Colonic mucosa (tissue), 4 donors: ENCODE results near the gene NBAS. TPM values are rescaled to one million over a fixed set of nuclear protein-coding genes. Genes with fewer than 3 reads are reported as not detected.
"Not testable (repeated sequence)": the region's sequence is repeated elsewhere in the genome, so short reads cannot be mapped to it uniquely, and the experiment has no call there.

Experiments
- DNase-seq: peaks from one replicate; pipeline ENCODE4 v3.0.0-alpha.2; 2020
- H3K27ac ChIP-seq: fragments of 200-600 bp; one replicate; pipeline ENCODE4 v1.8.0; 2021
- H3K27me3 ChIP-seq: fragments of 200-600 bp; one replicate; pipeline ENCODE4 v1.8.0; 2021
- H3K36me3 ChIP-seq: fragments of 200-600 bp; one replicate; pipeline ENCODE4 v1.8.0; 2021
- H3K4me1 ChIP-seq: fragments of 200-600 bp; one replicate; pipeline ENCODE4 v1.8.0; 2021; ENCODE audit warnings: mild to moderate bottlenecking
- H3K4me3 ChIP-seq: fragments of 200-600 bp; one replicate; pipeline ENCODE4 v1.8.0; 2021
- H3K9ac ChIP-seq, 2 donors: one replicate each; pipeline ENCODE4 v1.7.0; 2013; ENCODE audit warnings: control low read depth in 2 of 2, low read depth in 2 of 2, low read length in 2 of 2
- H3K9me3 ChIP-seq: fragments of 200-600 bp; one replicate; pipeline ENCODE4 v1.8.0; 2021
- intact Hi-C: fragments of 100-400 bp; cut with DNase I; formaldehyde crosslinking; loops from one replicate; pipeline ENCODE4 v1.14.1; 2022
- total RNA-seq, 2 donors: library from RNA; stranded (reverse); fragmentation: NEBNext Ultra II Directional in 1 of 2; extraction: Animal tissue kit (Norgen Biotek cat#: 25700) in 1 of 2; gene quantifications; one replicate each; pipeline ENCODE4 v1.2.1, GENCODE V29; 2021
- TF ChIP-seq, protein P1 (sequence below): fragments of 200-600 bp; IDR thresholded peaks from one replicate; pipeline ENCODE4 v1.8.0; 2022; ENCODE audit warnings: antibody characterized with exemption, mild to moderate bottlenecking
- donor health status: healthy.
- donor health status: DM: no; HTN: no; CAD: no.
- donor health status: DM: no; HTN: no; CAD: no.

Gene NBAS
- total RNA-seq, 2 donors from 2014 or later: 34.4 to 38.9 TPM

DNA sequence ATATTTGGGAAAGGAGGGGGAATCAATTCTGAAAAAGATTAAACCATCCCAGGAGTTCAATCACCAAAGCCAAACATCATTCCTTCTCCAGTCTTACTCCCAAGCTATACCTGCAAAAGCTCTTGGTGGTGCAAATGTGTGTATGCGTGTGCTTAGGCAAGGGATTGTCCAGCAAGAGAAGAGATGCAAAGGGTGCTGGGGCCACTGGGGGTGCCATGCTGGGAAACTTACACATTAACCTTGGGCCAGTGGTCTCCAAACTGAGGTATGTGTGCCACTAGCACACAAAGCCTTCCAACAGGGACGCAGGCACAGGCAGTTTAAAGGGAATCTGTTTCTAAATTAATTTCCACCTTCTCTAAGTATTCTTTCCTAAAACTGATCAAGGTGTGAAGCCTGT is 307.9 kb downstream of the NBAS start:
- DNase-seq: no peak

DNA sequence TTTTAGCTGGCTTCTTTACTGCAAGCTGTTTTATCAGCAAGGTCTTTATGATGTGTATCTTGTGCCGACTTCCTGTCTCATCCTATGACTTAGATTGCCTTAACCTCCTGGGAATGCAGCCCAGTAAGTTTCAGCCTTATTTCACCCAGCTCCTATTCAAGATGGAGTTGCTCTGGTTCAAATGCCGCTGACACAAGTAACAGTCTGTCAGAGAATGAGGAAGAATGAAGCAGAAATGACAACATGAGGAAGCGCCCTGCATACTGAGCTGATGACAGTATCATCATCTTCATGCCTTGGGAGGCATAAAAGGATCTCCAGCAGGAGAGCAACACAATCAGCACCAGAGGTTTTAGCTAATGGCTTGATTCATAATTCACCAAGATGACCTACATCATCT is 309.4 kb downstream of the NBAS start:
- Histone ChIP-seq H3K27me3 (no peaks in the 10 kb centered on the region), H3K9ac (no peak overlapping the region), H3K36me3 (no peaks in the 10 kb centered on the region), H3K4me1 (no peaks in the 10 kb centered on the region), H3K9me3 (no peaks in the 10 kb centered on the region), H3K4me3 (no peak overlapping the region), H3K27ac (no peak overlapping the region)
- DNase-seq: no peak
- TF ChIP-seq, protein P1, sequence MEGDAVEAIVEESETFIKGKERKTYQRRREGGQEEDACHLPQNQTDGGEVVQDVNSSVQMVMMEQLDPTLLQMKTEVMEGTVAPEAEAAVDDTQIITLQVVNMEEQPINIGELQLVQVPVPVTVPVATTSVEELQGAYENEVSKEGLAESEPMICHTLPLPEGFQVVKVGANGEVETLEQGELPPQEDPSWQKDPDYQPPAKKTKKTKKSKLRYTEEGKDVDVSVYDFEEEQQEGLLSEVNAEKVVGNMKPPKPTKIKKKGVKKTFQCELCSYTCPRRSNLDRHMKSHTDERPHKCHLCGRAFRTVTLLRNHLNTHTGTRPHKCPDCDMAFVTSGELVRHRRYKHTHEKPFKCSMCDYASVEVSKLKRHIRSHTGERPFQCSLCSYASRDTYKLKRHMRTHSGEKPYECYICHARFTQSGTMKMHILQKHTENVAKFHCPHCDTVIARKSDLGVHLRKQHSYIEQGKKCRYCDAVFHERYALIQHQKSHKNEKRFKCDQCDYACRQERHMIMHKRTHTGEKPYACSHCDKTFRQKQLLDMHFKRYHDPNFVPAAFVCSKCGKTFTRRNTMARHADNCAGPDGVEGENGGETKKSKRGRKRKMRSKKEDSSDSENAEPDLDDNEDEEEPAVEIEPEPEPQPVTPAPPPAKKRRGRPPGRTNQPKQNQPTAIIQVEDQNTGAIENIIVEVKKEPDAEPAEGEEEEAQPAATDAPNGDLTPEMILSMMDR: no peak
- intact Hi-C loops: no loop called here

More for the DNA sequence above, 307.9 kb downstream of the NBAS start:
- Histone ChIP-seq H3K9me3 (no peaks in the 10 kb centered on the region), H3K9ac (no peak overlapping the region), H3K27ac (no peak overlapping the region), H3K4me1 (no peaks in the 10 kb centered on the region), H3K36me3 (no peaks in the 10 kb centered on the region), H3K27me3 (no peaks in the 10 kb centered on the region), H3K4me3 (no peak overlapping the region)
- TF ChIP-seq, protein P1: no peak
- intact Hi-C loops: no loop called here

DNA sequence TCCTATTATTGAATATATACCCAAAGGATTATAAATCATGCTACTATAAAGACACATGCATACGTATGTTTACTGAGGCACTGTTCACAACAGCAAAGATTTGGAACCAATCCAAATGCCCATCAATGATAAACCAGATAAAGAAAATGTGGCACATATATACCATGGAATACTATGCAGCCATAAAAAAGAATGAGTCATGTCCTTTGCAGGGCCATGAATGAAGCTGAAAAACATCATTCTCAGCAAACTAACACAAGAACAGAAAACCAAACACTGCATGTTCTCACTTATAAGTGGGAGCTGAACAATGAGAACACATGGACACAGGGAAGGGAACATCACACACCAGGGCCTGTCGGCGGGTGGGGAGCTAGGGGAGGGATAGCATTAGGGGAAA is 310.2 kb downstream of the NBAS start:
- H3K9me3 ChIP-seq, intact Hi-C loops, DNase-seq, H3K36me3 ChIP-seq, H3K4me1 ChIP-seq, H3K27me3 ChIP-seq, H3K9ac ChIP-seq, H3K4me3 ChIP-seq, H3K27ac ChIP-seq: not testable (repeated sequence)

DNA sequence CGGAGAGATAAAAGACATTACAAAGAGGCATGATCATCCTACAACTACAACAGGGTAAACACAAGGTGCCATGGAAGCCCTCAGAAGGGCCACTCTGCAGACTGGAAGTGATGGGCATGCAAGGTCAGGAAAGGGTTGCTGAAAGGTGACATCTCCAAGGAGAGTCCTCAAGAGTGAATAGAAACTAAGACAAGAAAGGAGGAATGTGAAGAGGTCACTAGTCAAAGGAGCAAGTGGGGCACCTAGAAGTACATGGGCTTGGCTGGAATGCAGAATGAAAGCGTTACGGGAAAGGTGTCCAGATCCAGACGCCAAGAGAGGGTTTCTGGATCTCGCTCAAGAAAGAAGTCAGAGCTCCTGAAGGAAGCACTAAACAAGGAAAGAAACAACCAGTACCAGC is 314.3 kb downstream of the NBAS start:
- TF ChIP-seq, protein P1: no peak
- Histone ChIP-seq H3K9me3 (no peaks in the 10 kb centered on the region), H3K36me3 (no peaks in the 10 kb centered on the region), H3K27me3 (no peaks in the 10 kb centered on the region), H3K9ac (no peak overlapping the region), H3K4me3 (no peak overlapping the region), H3K4me1 (no peaks in the 10 kb centered on the region), H3K27ac (no peak overlapping the region)
- no peak for DNase-seq
- intact Hi-C loops: no loop called here

DNA sequence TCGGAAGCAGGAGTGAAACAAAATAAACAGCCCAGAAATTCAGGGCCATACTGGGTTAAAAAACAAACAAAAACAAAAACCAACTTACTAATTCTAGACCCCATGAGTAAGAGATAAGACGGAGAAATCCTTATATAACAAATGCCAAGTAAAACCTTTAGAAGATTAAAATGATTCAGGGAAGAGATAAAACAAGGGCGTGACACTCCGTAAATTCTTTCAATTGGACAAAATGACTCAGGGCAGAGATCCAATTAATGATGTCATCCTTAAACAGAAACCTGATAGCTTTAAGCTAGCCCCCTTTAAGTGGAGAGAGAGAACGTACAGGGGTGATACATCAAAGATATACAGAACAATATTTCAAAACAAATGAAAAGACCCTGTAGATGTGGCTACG is 317.4 kb downstream of the NBAS start:
- Histone ChIP-seq H3K27me3 (no peaks in the 10 kb centered on the region), H3K27ac (no peak overlapping the region), H3K9me3 (no peaks in the 10 kb centered on the region), H3K4me1 (no peaks in the 10 kb centered on the region), H3K9ac (no peak overlapping the region), H3K4me3 (no peak overlapping the region), H3K36me3 (no peaks in the 10 kb centered on the region)
- TF ChIP-seq, protein P1: no peak
- intact Hi-C loops: no loop called here
- DNase-seq: no peak

DNA sequence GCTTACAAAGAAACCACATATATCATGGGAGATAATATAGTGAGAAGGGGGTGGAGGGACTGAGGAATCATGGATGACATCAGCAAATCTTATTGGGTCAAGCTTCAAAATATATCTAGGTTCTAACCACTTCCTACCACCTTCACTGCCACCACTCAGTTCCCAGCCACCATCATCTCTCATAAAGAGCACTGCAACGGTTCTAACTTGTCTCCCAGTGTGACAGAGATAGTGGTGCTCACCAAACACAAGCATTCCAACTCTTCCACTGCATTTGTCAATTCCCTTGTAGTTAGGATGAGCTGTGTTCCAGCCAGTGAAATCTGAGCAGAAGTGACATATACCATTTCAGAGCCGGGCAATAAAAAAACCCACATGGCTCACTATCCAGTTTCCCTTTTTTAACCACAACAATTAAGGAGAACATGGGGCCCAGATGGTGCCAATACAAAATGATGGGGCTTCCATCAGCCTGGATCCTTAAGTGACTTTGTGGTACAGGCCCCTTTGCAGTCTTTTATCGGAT is 318.1 kb downstream of the NBAS start:
- Histone ChIP-seq H3K9me3 (no peaks in the 10 kb centered on the region), H3K9ac (no peak overlapping the region), H3K4me3 (no peak overlapping the region), H3K27ac (no peak overlapping the region), H3K4me1 (no peaks in the 10 kb centered on the region), H3K27me3 (no peaks in the 10 kb centered on the region), H3K36me3 (no peaks in the 10 kb centered on the region)
- TF ChIP-seq, protein P1: no peak
- intact Hi-C loops: no loop called here
- no peak for DNase-seq
